Skin epidermis (tissue), 12 donors: Measurements from ENCODE around the gene CDK9.

ENCODE experiments used
- H3K27ac ChIP-seq, 21 experiments: fragments of 200-600 bp; sonication (generic) in 11 of 21; one replicate each; pipeline ENCODE4 v1.5.0; 2020; ENCODE audit warnings: mild to moderate bottlenecking in 3 of 21, inconsistent platforms in 2 of 21, moderate library complexity in 2 of 21
- H3K4me3 ChIP-seq, 7 experiments: fragments of 200-600 bp; sonication (generic) in 2 of 7; one replicate each; pipeline ENCODE4 v1.5.0; 2020; ENCODE audit warnings: inconsistent platforms in 2 of 7, mild to moderate bottlenecking in 2 of 7, moderate library complexity in 1 of 7

The CDK9 gene

GRCh38 chr9:127758843-127759242, 27.0 kb upstream of the CDK9 start:
- H3K27ac ChIP-seq, result peak overlapping the region in 1 of 21 experiments; percentile 34
- no peak overlapping the region for H3K4me3 ChIP-seq

DNA sequence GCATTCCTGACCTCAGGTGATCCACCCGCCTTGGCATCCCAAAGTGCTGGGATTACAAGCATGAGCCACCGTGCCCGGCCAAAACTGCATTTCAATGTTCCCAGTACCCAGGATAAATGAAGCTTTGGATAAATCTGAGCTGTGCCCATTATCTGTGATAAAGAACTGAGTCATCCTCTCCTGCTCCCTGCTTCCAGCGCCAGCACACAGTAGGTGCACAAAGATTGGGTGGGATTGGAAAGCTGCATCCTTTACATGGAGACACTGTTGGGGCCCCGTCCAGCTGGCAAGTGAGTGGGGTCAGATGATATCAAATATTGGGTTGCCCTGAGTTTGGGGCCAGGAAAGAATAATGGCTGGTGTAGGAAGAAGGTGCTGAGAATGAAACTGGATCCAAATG, 24.8 kb upstream of the CDK9 start:
- no peak overlapping the region for H3K4me3 ChIP-seq
- H3K27ac ChIP-seq, result peak overlapping the region in 8 of 21 experiments; percentile 15 to 74 (median 64)

DNA sequence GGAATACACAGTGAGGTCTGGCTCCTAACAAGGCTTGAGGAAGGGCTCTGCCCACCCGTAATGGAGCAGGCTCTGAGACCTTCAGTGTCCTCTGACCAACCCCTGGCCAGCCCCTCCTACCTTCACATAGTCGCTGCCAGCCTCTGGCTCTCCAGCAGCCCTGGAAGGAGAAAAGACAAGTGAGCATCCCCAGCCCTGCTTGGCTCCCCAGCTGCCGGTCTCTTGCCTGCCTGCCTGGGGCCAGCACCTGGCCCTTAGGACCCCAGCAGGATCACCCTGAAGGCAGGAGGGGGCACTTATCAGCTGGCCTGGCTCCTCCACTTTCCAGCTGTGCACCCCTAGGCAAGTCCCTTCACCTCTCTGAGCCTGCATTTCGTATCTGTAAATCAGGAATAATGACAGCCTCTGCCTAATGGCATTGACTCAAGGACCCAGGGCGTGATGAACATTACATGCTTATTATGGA, 24.3 kb upstream of the CDK9 start:
- Histone ChIP-seq H3K27ac (peak overlapping the region in 15 of 21 experiments; percentile 15 to 82 (median 57)), H3K4me3 (no peak overlapping the region)

GRCh38 chr9:127762111-127762676, 23.6 kb upstream of the CDK9 start:
- no peak overlapping the region for H3K4me3 ChIP-seq
- H3K27ac ChIP-seq, result peak overlapping the region in 18 of 21 experiments; percentile 7 to 87 (median 58)

- H3K4me3 ChIP-seq, result no peak overlapping the region
- H3K27ac ChIP-seq, result peak overlapping the region in 19 of 21 experiments; percentile 3 to 87 (median 53)
Measured at GRCh38 chr9:127763918-127764384, 21.9 kb upstream of the CDK9 start.

DNA sequence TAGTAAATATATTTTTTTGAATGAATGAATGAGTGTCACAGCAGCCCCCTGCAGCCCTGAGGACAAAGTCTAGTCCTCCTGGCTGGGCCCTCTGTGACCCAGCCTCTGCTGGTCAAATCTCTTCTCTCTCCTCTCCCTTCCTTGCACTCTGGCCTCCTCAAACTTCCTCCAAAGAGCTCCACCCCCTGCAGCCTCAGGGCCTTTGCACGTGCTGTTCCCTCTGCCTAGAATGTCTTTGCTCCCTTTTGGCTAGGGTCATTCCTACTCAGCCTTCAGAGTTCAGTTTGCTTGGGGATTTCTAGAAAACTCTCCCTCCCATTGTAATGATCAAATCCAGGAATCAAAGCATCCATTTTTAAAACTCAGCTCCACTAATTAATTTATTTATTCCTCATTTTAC, 20.4 kb upstream of the CDK9 start:
- peak overlapping the region in 8 of 21 experiments; percentile 3 to 87 (median 78) for H3K27ac ChIP-seq
- no peak overlapping the region for H3K4me3 ChIP-seq

DNA sequence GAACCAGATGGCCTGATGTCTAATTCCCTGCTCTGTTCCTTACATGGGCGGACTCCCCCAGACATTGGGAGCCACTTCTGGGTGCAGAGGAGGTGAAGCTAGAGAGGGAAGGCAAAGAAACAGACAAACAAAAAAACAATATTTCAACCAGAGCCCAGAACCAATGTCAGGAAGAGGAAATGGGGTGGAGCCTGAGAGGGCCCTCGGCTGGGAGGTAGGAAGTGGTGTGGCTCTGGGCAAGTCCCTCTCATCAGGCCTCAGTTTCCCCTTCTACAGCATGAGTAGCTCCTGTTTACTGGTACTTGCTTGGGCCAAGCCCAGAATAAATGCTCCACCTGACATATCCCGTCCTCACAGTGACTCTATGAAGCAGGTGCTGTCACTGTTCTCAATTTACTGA, 18.4 kb upstream of the CDK9 start:
- H3K27ac ChIP-seq, result peak overlapping the region in 20 of 21 experiments; percentile 0 to 88 (median 76)
- H3K4me3 ChIP-seq, result no peak overlapping the region

- Histone ChIP-seq H3K27ac (peak overlapping the region in 20 of 21 experiments; percentile 0 to 88 (median 76)), H3K4me3 (peak overlapping the region in 1 of 7 experiments; percentile 3)
Measured at GRCh38 chr9:127767909-127768331, 17.9 kb upstream of the CDK9 start.

DNA sequence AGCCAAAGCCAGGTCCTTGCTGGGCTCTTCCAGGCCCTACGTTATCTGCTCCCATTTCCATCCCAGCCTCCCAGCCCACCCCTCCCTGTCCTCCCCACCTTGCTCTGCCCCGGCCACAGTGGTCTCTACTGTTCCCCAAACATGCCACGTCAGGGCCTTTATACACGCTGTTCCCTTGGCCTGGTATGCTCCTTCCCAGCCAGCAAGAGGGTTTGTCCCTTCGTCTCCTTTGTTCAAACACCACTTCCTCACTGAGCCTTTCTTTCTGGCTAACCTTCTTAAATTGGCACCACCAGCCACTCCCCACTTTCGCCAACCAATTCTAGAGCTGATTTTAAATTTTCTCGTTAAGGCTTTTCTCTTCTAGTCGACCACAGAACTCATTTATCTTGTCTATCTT, 17.1 kb upstream of the CDK9 start:
- Histone ChIP-seq H3K27ac (peak overlapping the region in 20 of 21 experiments; percentile 10 to 88 (median 76)), H3K4me3 (no peak overlapping the region)

- peak overlapping the region in 18 of 21 experiments; percentile 10 to 88 (median 78) for H3K27ac ChIP-seq
- no peak overlapping the region for H3K4me3 ChIP-seq
Measured at GRCh38 chr9:127769101-127769500, 16.7 kb upstream of the CDK9 start.

DNA sequence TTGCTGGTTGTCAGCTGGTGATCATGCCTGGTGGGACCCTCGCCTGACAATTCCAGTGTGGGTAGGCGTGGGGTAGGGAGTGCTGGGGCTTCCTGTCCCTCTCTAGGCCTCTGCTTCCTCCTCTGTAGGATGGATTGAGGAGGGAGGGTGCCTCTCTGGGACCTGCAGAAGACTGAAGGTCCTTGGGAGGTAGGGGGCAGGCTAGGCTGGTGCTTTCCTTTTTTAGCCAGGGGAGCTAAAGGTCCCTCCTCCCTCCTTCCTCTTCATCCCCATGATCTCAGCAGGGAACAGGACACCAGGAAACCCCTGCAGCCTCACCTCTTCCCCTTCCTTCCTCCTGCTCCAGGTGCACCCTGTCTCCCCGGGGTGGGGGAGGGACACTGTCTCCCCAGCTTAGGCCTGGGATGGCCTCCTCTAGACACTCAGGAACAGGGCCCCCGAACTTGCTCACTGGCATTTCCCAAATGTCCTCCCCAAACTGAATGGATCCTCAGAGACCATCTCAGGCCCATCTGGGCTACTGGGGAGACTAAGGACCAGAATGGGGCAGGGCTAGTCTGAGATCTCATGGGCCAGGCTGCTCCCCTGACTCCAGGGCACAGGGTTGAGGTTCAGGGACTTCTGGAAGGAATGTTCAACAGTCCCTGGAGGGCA, 15.8 kb upstream of the CDK9 start:
- Histone ChIP-seq H3K27ac (peak overlapping the region; percentile 14 to 88 (median 76)), H3K4me3 (peak overlapping the region; percentile 41 to 55 (median 45))

- H3K27ac ChIP-seq, result peak overlapping the region in 20 of 21 experiments; percentile 14 to 88 (median 76)
- peak overlapping the region; percentile 41 to 55 (median 45) for H3K4me3 ChIP-seq
Measured at GRCh38 chr9:127770583-127770904, 15.3 kb upstream of the CDK9 start.

- Histone ChIP-seq H3K27ac (peak overlapping the region in 20 of 21 experiments; percentile 14 to 88 (median 76)), H3K4me3 (peak overlapping the region; percentile 41 to 55 (median 45))
Measured at GRCh38 chr9:127770905-127771569, 14.8 kb upstream of the CDK9 start.

GRCh38 chr9:127771570-127772189, 14.2 kb upstream of the CDK9 start:
- peak overlapping the region in 6 of 7 experiments; percentile 41 to 55 (median 46) for H3K4me3 ChIP-seq
- peak overlapping the region in 13 of 21 experiments; percentile 6 to 88 (median 65) for H3K27ac ChIP-seq

DNA sequence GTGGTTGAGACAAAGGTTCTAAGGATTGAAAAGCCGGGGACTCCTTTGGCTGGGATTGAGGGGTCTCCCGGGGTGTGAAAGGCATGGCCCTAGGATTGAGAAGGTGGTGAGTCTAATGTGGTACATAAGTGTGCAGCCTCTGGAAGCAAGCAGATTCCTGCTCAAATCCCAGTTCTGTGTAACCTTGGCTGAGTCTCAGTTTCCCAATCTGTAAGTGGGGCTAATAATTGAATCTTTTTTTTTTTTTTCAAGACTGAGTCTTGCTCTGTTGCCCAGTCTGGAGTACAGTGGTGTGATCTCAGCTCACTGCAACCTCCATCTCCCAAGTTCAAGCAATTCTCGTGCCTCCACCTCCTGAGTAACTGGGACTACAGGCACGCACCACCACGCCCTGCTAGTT, 13.2 kb upstream of the CDK9 start:
- peak overlapping the region in 1 of 21 experiments; percentile 30 for H3K27ac ChIP-seq
- no peak overlapping the region for H3K4me3 ChIP-seq

- H3K27ac ChIP-seq, result peak overlapping the region in 2 of 21 experiments; percentile 16 to 30
- H3K4me3 ChIP-seq, result no peak overlapping the region
Measured at GRCh38 chr9:127773272-127773671, 12.6 kb upstream of the CDK9 start.

GRCh38 chr9:127773981-127774380, 11.9 kb upstream of the CDK9 start:
- no peak overlapping the region for H3K27ac ChIP-seq
- H3K4me3 ChIP-seq, result no peak overlapping the region

DNA sequence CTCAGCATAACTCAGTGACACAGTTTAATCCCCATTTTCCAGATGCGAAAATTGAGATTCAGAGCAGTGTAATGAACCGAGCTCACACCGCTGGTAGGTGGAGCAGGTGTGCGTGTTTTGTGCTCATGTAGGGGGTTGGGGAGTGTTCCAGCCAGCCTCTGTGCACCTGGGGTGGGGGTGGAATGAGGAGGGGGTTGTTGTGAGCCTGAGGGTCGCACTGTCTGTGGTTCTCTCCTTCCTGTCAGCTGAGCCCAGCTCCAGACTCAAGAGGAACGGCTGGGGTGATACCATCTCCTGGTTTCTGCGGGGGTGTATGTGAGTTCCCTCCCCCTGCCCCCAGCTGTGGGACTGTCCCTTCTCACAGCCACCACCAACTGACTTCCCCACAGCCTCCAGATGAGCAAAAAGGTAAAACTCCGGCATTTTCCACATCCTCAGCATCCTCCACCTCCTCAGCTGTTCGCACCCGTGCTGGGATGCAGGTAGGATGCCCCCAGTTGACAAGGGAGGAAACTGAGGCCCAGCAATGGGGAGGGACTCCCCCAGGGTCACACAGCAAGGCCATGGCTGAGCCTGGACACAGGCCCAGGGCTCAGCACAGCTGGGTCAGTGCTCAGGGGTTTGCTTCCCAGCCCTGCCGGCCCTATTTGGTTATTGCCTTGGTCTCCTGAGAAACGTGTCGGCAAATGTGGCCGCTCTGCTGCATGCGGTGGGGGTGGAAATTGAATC, 9.5 kb upstream of the CDK9 start:
- Histone ChIP-seq H3K4me3 (peak overlapping the region; percentile 20 to 46 (median 33)), H3K27ac (peak overlapping the region in 18 of 21 experiments; percentile 14 to 97 (median 68))

DNA sequence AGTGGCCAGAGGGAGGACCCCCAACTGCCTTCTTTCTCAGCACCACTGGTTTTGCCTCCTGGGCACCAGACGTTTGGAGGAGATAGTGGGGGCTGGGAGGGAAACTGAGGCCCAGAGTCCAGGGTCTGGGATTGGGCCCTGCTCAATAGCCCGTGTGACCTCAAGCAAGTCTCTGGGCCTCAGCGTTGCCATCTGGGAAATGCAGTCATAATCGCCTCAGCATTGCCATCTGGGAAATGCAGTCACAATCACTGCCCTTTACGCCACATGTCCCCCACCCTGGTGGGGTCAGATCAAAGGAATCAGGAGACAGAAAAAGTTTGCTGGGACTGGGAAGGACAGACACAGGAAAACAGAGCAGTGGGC, 8.9 kb upstream of the CDK9 start:
- H3K4me3 ChIP-seq, result peak overlapping the region; percentile 20 to 46 (median 33)
- peak overlapping the region in 19 of 21 experiments; percentile 8 to 97 (median 67) for H3K27ac ChIP-seq
